IMR-90 (cell line): ENCODE results near the gene FDX1. TPM values are rescaled to one million over a fixed set of nuclear protein-coding genes. Genes with fewer than 3 reads are reported as not detected.

Experiments
- ATAC-seq: fragments of 200-7000 bp; cut with Tn5 transposase; 2 replicates; pipeline ENCODE4 v1.9.1; 2020; ENCODE audit warnings: low read depth, mild to moderate bottlenecking, moderate library complexity
- BruUV-seq: library from RNA; stranded (reverse); fragments of 400-500 nt; replicated peaks from 2 replicates; lab custom pipeline; 2021; lab: Mats Ljungman, UMichigan
- CTCF ChIA-PET: fragments of 300-600 bp; formaldehyde crosslinking; extraction: SDS; loops from one replicate; lab custom pipeline; 2021; ENCODE audit warnings: antibody characterized with exemption; lab: Yijun Ruan, JAX
- POLR2A ChIA-PET: fragments of 300-600 bp; sonication (Branson Sonifier 250); formaldehyde crosslinking; loops from one replicate; lab custom pipeline; 2022; ENCODE audit warnings: antibody characterized with exemption; ENCODE audit not compliant: unreplicated experiment; lab: Charles Lee
- DNase-seq: peaks from one replicate; pipeline ENCODE4 v3.0.0; 2013
- H2AFZ ChIP-seq: replicated peaks from 2 replicates; pipeline ENCODE3; 2013; ENCODE audit warnings: low read length, mild to moderate bottlenecking; ENCODE audit not compliant: poor library complexity
- H2AK5ac ChIP-seq: 2 replicates; pipeline ENCODE4 v1.6.1; 2013; ENCODE audit warnings: low read depth, low read length, inconsistent platforms
- H2AK9ac ChIP-seq: replicated peaks from 2 replicates; pipeline ENCODE3; 2013; ENCODE audit warnings: mild to moderate bottlenecking, low read depth, low read length, moderate library complexity; ENCODE audit not compliant: poor library complexity
- H2BK120ac ChIP-seq: 2 replicates; pipeline ENCODE4 v1.6.1; 2013; ENCODE audit warnings: low read depth, low read length, inconsistent platforms
- H2BK15ac ChIP-seq: 3 replicates; pipeline ENCODE4 v1.6.1; 2013; ENCODE audit warnings: low read depth, low read length, inconsistent platforms
- H2BK20ac ChIP-seq: 2 replicates; pipeline ENCODE4 v1.6.1; 2013; ENCODE audit warnings: low read depth, mild to moderate bottlenecking, inconsistent platforms, low read length, moderate library complexity
- H2BK5ac ChIP-seq: 2 replicates; pipeline ENCODE4 v1.6.1; 2013; ENCODE audit warnings: mild to moderate bottlenecking, low read depth, low read length, inconsistent platforms; ENCODE audit not compliant: poor library complexity, severe bottlenecking
- H3K14ac ChIP-seq: replicated peaks from 2 replicates; pipeline ENCODE4 v1.6.1; 2013; ENCODE audit warnings: low read depth, low read length, inconsistent platforms
- H3K18ac ChIP-seq: 2 replicates; pipeline ENCODE4 v1.6.1; 2013; ENCODE audit warnings: low read depth, low read length, control low read depth
- H3K23ac ChIP-seq: 2 replicates; pipeline ENCODE4 v1.6.1; 2013; ENCODE audit warnings: low read depth, low read length, inconsistent platforms
- H3K27ac ChIP-seq: 2 replicates; pipeline ENCODE4 v1.5.1; 2013; ENCODE audit warnings: mild to moderate bottlenecking, control low read depth, low read length; ENCODE audit not compliant: insufficient read depth
- H3K27me3 ChIP-seq: 2 replicates; pipeline ENCODE4 v1.6.1; 2013; ENCODE audit warnings: low read length; ENCODE audit not compliant: control insufficient read depth, insufficient read depth
- H3K36me3 ChIP-seq: 2 replicates; pipeline ENCODE4 v1.6.1; 2013; ENCODE audit warnings: low read length, mixed read lengths; ENCODE audit not compliant: control insufficient read depth, insufficient read depth
- H3K4ac ChIP-seq: 2 replicates; pipeline ENCODE4 v1.6.1; 2013; ENCODE audit warnings: low read depth, low read length, inconsistent platforms
- H3K4me1 ChIP-seq: 2 replicates; pipeline ENCODE4 v1.6.1; 2013; ENCODE audit warnings: low read length, mixed read lengths; ENCODE audit not compliant: control insufficient read depth, insufficient read depth
- H3K4me2 ChIP-seq: 2 replicates; pipeline ENCODE4 v1.6.1; 2013; ENCODE audit warnings: low read depth, mild to moderate bottlenecking, control low read depth, low read length, moderate library complexity
- H3K4me3 ChIP-seq: 2 replicates; pipeline ENCODE4 v1.5.1; 2013; ENCODE audit warnings: low read depth, mild to moderate bottlenecking, control low read depth, low read length, moderate library complexity; ENCODE audit not compliant: insufficient read depth
- H3K56ac ChIP-seq: 2 replicates; pipeline ENCODE4 v1.6.1; 2013; ENCODE audit warnings: low read length, inconsistent platforms; ENCODE audit not compliant: insufficient read depth; ENCODE audit errors: extremely low read depth
- H3K79me1 ChIP-seq, 2 experiments: 2 replicates each; pipeline ENCODE4 v1.6.1; 2013; ENCODE audit warnings: low read length in 2 of 2, inconsistent platforms in 1 of 2, low read depth in 1 of 2
- H3K9ac ChIP-seq: 2 replicates; pipeline ENCODE4 v1.6.1; 2013; ENCODE audit warnings: low read depth, low read length, control low read depth
- H3K9me1 ChIP-seq: 2 replicates; pipeline ENCODE4 v1.6.1; 2013; ENCODE audit warnings: low read length, inconsistent platforms; ENCODE audit not compliant: insufficient read depth
- H3K9me3 ChIP-seq: 2 replicates; pipeline ENCODE4 v1.6.1; 2013; ENCODE audit warnings: low read length; ENCODE audit not compliant: control insufficient read depth, insufficient read depth
- H4K20me1 ChIP-seq: 2 replicates; pipeline ENCODE4 v1.6.1; 2013; ENCODE audit warnings: low read length, inconsistent platforms; ENCODE audit not compliant: insufficient read depth
- H4K5ac ChIP-seq: 2 replicates; pipeline ENCODE4 v1.6.1; 2013; ENCODE audit warnings: mild to moderate bottlenecking, low read depth, low read length, control low read depth
- H4K8ac ChIP-seq, 2 experiments: 2 replicates each; pipeline ENCODE4 v1.6.1; 2013; ENCODE audit warnings: low read depth in 2 of 2, low read length in 2 of 2, control low read depth in 1 of 2, inconsistent platforms in 1 of 2
- H4K91ac ChIP-seq: 2 replicates; pipeline ENCODE4 v1.6.1; 2013; ENCODE audit warnings: low read depth, low read length, inconsistent platforms; ENCODE audit not compliant: insufficient read depth
- CEBPB ChIP-seq: IDR thresholded peaks from 2 replicates; pipeline ENCODE4 v1.6.1; 2012; ENCODE audit warnings: low read depth, low read length, improper control_type of control experiment
- CHD1 ChIP-seq: IDR thresholded peaks from 2 replicates; pipeline ENCODE4 v1.6.1; 2012; ENCODE audit warnings: low read depth, low read length, improper control_type of control experiment
- CTCF ChIP-seq: conservative IDR thresholded peaks from 2 replicates; pipeline ENCODE4 v1.5.1; 2012; ENCODE audit warnings: mild to moderate bottlenecking, low read depth, low read length, improper control_type of control experiment
- ELK1 ChIP-seq: fragments of 150-350 bp; IDR thresholded peaks from 2 replicates; pipeline ENCODE4 v1.6.1; 2016; ENCODE audit warnings: low read depth, mild to moderate bottlenecking, low read length, moderate library complexity, borderline replicate concordance
- FOS ChIP-seq: fragments of 150-350 bp; IDR thresholded peaks from 2 replicates; pipeline ENCODE4 v1.6.1; 2016; ENCODE audit warnings: low read depth, low read length
- MXI1 ChIP-seq: IDR thresholded peaks from 2 replicates; pipeline ENCODE4 v1.6.1; 2012; ENCODE audit warnings: low read depth, mild to moderate bottlenecking, low read length, moderate library complexity, borderline replicate concordance
- POLR2A ChIP-seq: IDR thresholded peaks from 2 replicates; pipeline ENCODE4 v1.6.1; 2012; ENCODE audit warnings: mild to moderate bottlenecking, low read depth, low read length
- RAD21 ChIP-seq: IDR thresholded peaks from 2 replicates; pipeline ENCODE4 v1.6.1; 2012; ENCODE audit warnings: low read length, improper control_type of control experiment
- RFX5 ChIP-seq: IDR thresholded peaks from 2 replicates; pipeline ENCODE4 v1.8.0; 2012; ENCODE audit warnings: low read depth, mild to moderate bottlenecking, low read length, moderate library complexity
- SMC3 ChIP-seq: fragments of 150-350 bp; IDR thresholded peaks from 2 replicates; pipeline ENCODE4 v1.6.1; 2016; ENCODE audit warnings: low read depth, mild to moderate bottlenecking, antibody characterized with exemption, low read length, moderate library complexity
- USF2 ChIP-seq: fragments of 150-350 bp; IDR thresholded peaks from 2 replicates; pipeline ENCODE4 v1.6.1; 2017; ENCODE audit warnings: mild to moderate bottlenecking, antibody characterized with exemption, low read length, low read depth
- whole genome bisulfite sequencing, 2 experiments: methylation state at CpG; one replicate each; pipeline versions ENCODE4 v1.1.5 to v1.1.7; 2013; ENCODE audit warnings: missing lambda C conversion rate in 2 of 2; ENCODE audit not compliant: insufficient read length in 1 of 2; ENCODE audit errors: extremely low coverage in 2 of 2; 5-methylcytosine and 5-hydroxymethylcytosine counted together
- dilution Hi-C: fragments of 300-500 bp; cut with HindIII; formaldehyde crosslinking; loops from one replicate; pipeline ENCODE4 v1.14.3; 2018; ENCODE audit warnings: low sequenced_read_pairs; ENCODE audit not compliant: unreplicated experiment
- in situ Hi-C: fragments of 300-500 bp; cut with MboI; formaldehyde crosslinking; loops from 3 replicates; pipeline ENCODE4 v1.14.3; 2019; ENCODE audit warnings: low sequenced_read_pairs, inconsistent platforms, mixed read lengths
- intact Hi-C: fragments of 100-400 bp; cut with micrococcal nuclease; formaldehyde crosslinking; loops from 2 replicates; pipeline ENCODE4 v1.10.0; 2022
- polyA plus RNA-seq, 3 experiments: library from polyadenylated mRNA; depleted of rRNA; stranded (reverse); fragments of >200 nt; gene quantifications; 2 replicates each; pipeline ENCODE4 v1.2.3, GENCODE V29; 2012; ENCODE audit warnings: low replicate concordance in 1 of 3
- total RNA-seq: library from RNA; depleted of rRNA; stranded (reverse); fragments of >200 nt; gene quantifications from 2 replicates; pipeline ENCODE4 v1.2.3, GENCODE V29; 2012

The FDX1 gene
- total and polyA plus RNA-seq, 2 of the 4 experiments (the other 2 are of a cell fraction), result 4.3 to 5.1 TPM

- H4K20me1 ChIP-seq, result no peaks in the 10 kb centered on the region
- H2AK5ac ChIP-seq, result 0 out of 2 replicates have a peak overlapping the region, but pooled peaks have one; percentile 28
- POLR2A ChIA-PET, result no interaction called here
- no peak overlapping the region for H3K14ac ChIP-seq
- H3K4me2 ChIP-seq, result no peak overlapping the region
- intact Hi-C loops (loop anchor here (5.0 kb wide), 1 partner anchor 94 kb away; no protein-coding TSS in a partner anchor), in situ Hi-C loops (loop anchor here (25.0 kb wide), 2 partner anchors 239 to 964 kb away; partner anchors contain the start of gene ARHGAP20), dilution Hi-C loops (no loop called here)
- H3K56ac ChIP-seq, result no peak overlapping the region
- no peak overlapping the region for H3K9ac ChIP-seq
- 47% methylated on average over 3 of the region's 7 CpGs; no CpG with 5 or more reads in 1 of the 2 experiments for WGBS, 2 experiments
- H4K8ac ChIP-seq, result no peak overlapping the region
- H3K36me3 ChIP-seq, result no peaks in the 10 kb centered on the region
- peaks cover 14% of the 10 kb centered on the region for H3K4me1 ChIP-seq
- no peaks in the 10 kb centered on the region for H3K9me3 ChIP-seq
- no peak for TF ChIP-seq CHD1
- TF ChIP-seq RAD21, result no peak
- no peak for TF ChIP-seq POLR2A
- no peak for TF ChIP-seq SMC3
- no peak for TF ChIP-seq ELK1
- TF ChIP-seq CTCF, result no peak
- no peak for TF ChIP-seq FOS
- TF ChIP-seq CEBPB, result no peak
- TF ChIP-seq USF2, result no peak
- TF ChIP-seq RFX5, result no peak
- no peak for TF ChIP-seq MXI1
- no TSS peak for BruUV-seq
- no peak overlapping the region for H3K27ac ChIP-seq
- H2BK120ac ChIP-seq, result no peak overlapping the region
- peak; percentile 66 for DNase-seq
- peaks cover 5% of the 10 kb centered on the region for H3K9me1 ChIP-seq
- no peak overlapping the region for H3K4me3 ChIP-seq
- H3K4ac ChIP-seq, result no peak overlapping the region
- CTCF ChIA-PET, result no interaction called here
- no peak overlapping the region for H2BK5ac ChIP-seq
- H2AK9ac ChIP-seq, result no peak overlapping the region
- H4K91ac ChIP-seq, result no peak overlapping the region
- H3K27me3 ChIP-seq, result no peaks in the 10 kb centered on the region
- H3K23ac ChIP-seq, result no peak overlapping the region
- no peak overlapping the region for H4K5ac ChIP-seq
- ATAC-seq, result peak; percentile 44; the same call in 1 of the 2 replicates
- peak overlapping the region; percentile 16; the same call in 1 of the 2 replicates for H3K18ac ChIP-seq
- H2BK15ac ChIP-seq, result no peak overlapping the region
- no peak overlapping the region for H2AFZ ChIP-seq
- no peaks in the 10 kb centered on the region for H3K79me1 ChIP-seq
- H2BK20ac ChIP-seq, result no peak overlapping the region
Measured at GRCh38 chr11:110473706-110474105, 44.0 kb downstream of the FDX1 start.
